WTC11 (cell line): ENCODE data around the gene IFITM10. TPM values are rescaled to one million over a fixed set of nuclear protein-coding genes. Genes with fewer than 3 reads are reported as not detected.

Experiments
- ATAC-seq: fragments of 200-7000 bp; cut with Tn5 transposase; 2 replicates; pipeline ENCODE4 v1.10.0; 2021; ENCODE audit warnings: mild to moderate bottlenecking, moderate library complexity
- CTCF ChIA-PET: fragments of 300-600 bp; sonication (Branson Sonifier 250); formaldehyde crosslinking; loops from one replicate; lab custom pipeline; 2021; ENCODE audit warnings: antibody characterized with exemption; lab: Charles Lee
- POLR2A ChIA-PET: fragments of 350-600 bp; sonication (Branson Sonifier 250); formaldehyde crosslinking; loops from one replicate; lab custom pipeline; 2021; ENCODE audit warnings: antibody characterized with exemption; lab: Charles Lee
- DNase-seq: peaks from one replicate; pipeline ENCODE4 v3.0.0; 2021; ENCODE audit warnings: low spot score
- H3K27ac Mint-ChIP-seq: 2 replicates; pipeline ENCODE4 v1.8.0; 2021; ENCODE audit warnings: mixed read lengths
- H3K27me3 Mint-ChIP-seq: 2 replicates; pipeline ENCODE4 v1.8.0; 2021; ENCODE audit warnings: low read depth, mild to moderate bottlenecking, moderate library complexity, mixed read lengths
- H3K36me3 Mint-ChIP-seq: 2 replicates; pipeline ENCODE4 v1.8.0; 2021; ENCODE audit warnings: mixed read lengths
- H3K4me1 Mint-ChIP-seq: 2 replicates; pipeline ENCODE4 v1.8.0; 2022; ENCODE audit warnings: mixed read lengths
- H3K4me3 Mint-ChIP-seq: 2 replicates; pipeline ENCODE4 v1.8.0; 2021; ENCODE audit warnings: mild to moderate bottlenecking, moderate library complexity, mixed read lengths
- H3K9me3 Mint-ChIP-seq: 2 replicates; pipeline ENCODE4 v1.8.0; 2021; ENCODE audit warnings: mixed read lengths
- ATF1 ChIP-seq: sonication (generic); formaldehyde crosslinking; IDR thresholded peaks from 2 replicates; pipeline ENCODE4 v1.8.1; 2023; ENCODE audit warnings: mild to moderate bottlenecking, moderate library complexity, missing genetic modification reagents
- ATF3 ChIP-seq: sonication (generic); formaldehyde crosslinking; conservative IDR thresholded peaks from 2 replicates; pipeline ENCODE4 v1.8.1; 2022; ENCODE audit warnings: mild to moderate bottlenecking, missing genetic modification reagents
- ATF6 ChIP-seq: sonication (generic); formaldehyde crosslinking; IDR thresholded peaks from 2 replicates; pipeline ENCODE4 v1.8.1; 2023; ENCODE audit warnings: mild to moderate bottlenecking, missing genetic modification reagents
- CBFB ChIP-seq: sonication (generic); formaldehyde crosslinking; IDR thresholded peaks from 2 replicates; pipeline ENCODE4 v1.8.1; 2022; ENCODE audit warnings: mild to moderate bottlenecking, low read depth, missing genetic modification reagents
- CREM ChIP-seq: sonication (generic); formaldehyde crosslinking; IDR thresholded peaks from 2 replicates; pipeline ENCODE4 v1.8.1; 2022; ENCODE audit warnings: mild to moderate bottlenecking, missing genetic modification reagents, moderate library complexity
- CTCF ChIP-seq: fragments of 200-600 bp; IDR thresholded peaks from 2 replicates; pipeline ENCODE4 v1.8.0; 2022; ENCODE audit warnings: antibody characterized with exemption
- E2F1 ChIP-seq: sonication (generic); formaldehyde crosslinking; IDR thresholded peaks from 2 replicates; pipeline ENCODE4 v1.8.0; 2022; ENCODE audit warnings: mild to moderate bottlenecking, missing genetic modification reagents
- FOXJ3 ChIP-seq: sonication (generic); formaldehyde crosslinking; IDR thresholded peaks from 2 replicates; pipeline ENCODE4 v1.9.0; 2021; ENCODE audit warnings: missing genetic modification reagents, mild to moderate bottlenecking, borderline replicate concordance
- FOXP1 ChIP-seq: sonication (generic); formaldehyde crosslinking; IDR thresholded peaks from 2 replicates; pipeline ENCODE4 v1.8.0; 2022; ENCODE audit warnings: missing genetic modification reagents, mild to moderate bottlenecking, moderate library complexity, borderline replicate concordance
- HMGXB4 ChIP-seq: sonication (generic); formaldehyde crosslinking; IDR thresholded peaks from 2 replicates; pipeline ENCODE4 v1.8.1; 2023; ENCODE audit warnings: mild to moderate bottlenecking, moderate library complexity, missing genetic modification reagents
- IRF2 ChIP-seq: sonication (generic); formaldehyde crosslinking; IDR thresholded peaks from 2 replicates; pipeline ENCODE4 v1.8.0; 2022; ENCODE audit warnings: low read depth, missing genetic modification reagents, borderline replicate concordance
- JUN ChIP-seq: sonication (generic); formaldehyde crosslinking; IDR thresholded peaks from 2 replicates; pipeline ENCODE4 v1.8.0; 2023; ENCODE audit warnings: mild to moderate bottlenecking, missing genetic modification reagents
- MYBL2 ChIP-seq: sonication (generic); formaldehyde crosslinking; IDR thresholded peaks from 2 replicates; pipeline ENCODE4 v1.8.1; 2023; ENCODE audit warnings: mild to moderate bottlenecking, moderate library complexity, missing genetic modification reagents
- SP1 ChIP-seq: sonication (generic); formaldehyde crosslinking; conservative IDR thresholded peaks from 2 replicates; pipeline ENCODE4 v1.8.1; 2022; ENCODE audit warnings: missing genetic modification reagents
- TEAD1 ChIP-seq: sonication (generic); formaldehyde crosslinking; IDR thresholded peaks from 2 replicates; pipeline ENCODE4 v1.8.0; 2022; ENCODE audit warnings: mild to moderate bottlenecking, missing genetic modification reagents
- TEAD4 ChIP-seq: sonication (generic); formaldehyde crosslinking; IDR thresholded peaks from 2 replicates; pipeline ENCODE4 v1.8.0; 2022; ENCODE audit warnings: mild to moderate bottlenecking, missing genetic modification reagents
- ZBTB21 ChIP-seq: sonication (generic); formaldehyde crosslinking; IDR thresholded peaks from 2 replicates; pipeline ENCODE4 v1.8.1; 2023; ENCODE audit warnings: mild to moderate bottlenecking, missing genetic modification reagents, borderline replicate concordance
- ZBTB43 ChIP-seq: sonication (generic); formaldehyde crosslinking; IDR thresholded peaks from 2 replicates; pipeline ENCODE4 v1.8.1; 2023; ENCODE audit warnings: mild to moderate bottlenecking, missing genetic modification reagents
- ZNF121 ChIP-seq: sonication (generic); formaldehyde crosslinking; IDR thresholded peaks from 2 replicates; pipeline ENCODE4 v1.8.0; 2023; ENCODE audit warnings: missing genetic modification reagents
- ZNF138 ChIP-seq: sonication (generic); formaldehyde crosslinking; conservative IDR thresholded peaks from 2 replicates; pipeline ENCODE4 v1.8.1; 2022; ENCODE audit warnings: mild to moderate bottlenecking, moderate library complexity, missing genetic modification reagents
- ZNF423 ChIP-seq: fragments of 250-450 bp; sonication (Bioruptor Pico); IDR thresholded peaks from 2 replicates; pipeline ENCODE4 v2.1.2; 2022; ENCODE audit warnings: mild to moderate bottlenecking, moderate library complexity
- ZNF671 ChIP-seq: fragments of 250-450 bp; sonication (Bioruptor Pico); IDR thresholded peaks from 2 replicates; pipeline ENCODE4 v1.8.0; 2021; ENCODE audit warnings: mild to moderate bottlenecking
- total RNA-seq: library from RNA; stranded (reverse); gene quantifications from 3 replicates; pipeline ENCODE4 v1.2.3, GENCODE V29; 2021

IFITM10 gene
- total RNA-seq, 1 experiment from 2014 or later, result 1.7 TPM

- TF ChIP-seq ZBTB21 (CRISPR knock-in tag), result no peak
- TF ChIP-seq ZNF121, result no peak
- TF ChIP-seq ZNF671 (CRISPR knock-in tag), result no peak
- no peak for TF ChIP-seq TEAD4 (CRISPR knock-in tag)
- TF ChIP-seq HMGXB4 (CRISPR knock-in tag), result no peak
- TF ChIP-seq JUN (CRISPR knock-in tag), result no peak
- TF ChIP-seq E2F1, result no peak
- no peak for TF ChIP-seq ATF6 (CRISPR knock-in tag)
- no peak for TF ChIP-seq CREM (CRISPR knock-in tag)
- no peak for TF ChIP-seq ZBTB43 (CRISPR knock-in tag)
- TF ChIP-seq FOXP1 (CRISPR knock-in tag), result no peak
- no peak for TF ChIP-seq ATF3 (CRISPR knock-in tag)
- TF ChIP-seq MYBL2 (CRISPR knock-in tag), result no peak
- TF ChIP-seq SP1 (CRISPR knock-in tag), result no peak
- no peak for TF ChIP-seq FOXJ3 (CRISPR knock-in tag)
- no peak for TF ChIP-seq TEAD1 (CRISPR knock-in tag)
- TF ChIP-seq IRF2 (CRISPR knock-in tag), result no peak
- TF ChIP-seq, all 79 proteins: peak for 0
- ChIA-PET POLR2A (no interaction called here), CTCF (interaction anchor here (0.6 to 5.5 kb wide), 31 partner anchors 12 to 461 kb away, joined by 3 to 271 read pairs (median 9); partner anchors contain the start of genes CTSD, IFITM10, LSP1 and SYT8)
- Mint-ChIP-seq H3K36me3 (no peaks in the 10 kb centered on the region), H3K4me3 (no peak overlapping the region), H3K27me3 (peaks cover 22% of the 10 kb centered on the region), H3K4me1 (peaks cover 3% of the 10 kb centered on the region), H3K9me3 (peaks cover 14% of the 10 kb centered on the region), H3K27ac (no peak overlapping the region)
- DNase-seq, result no peak
- ATAC-seq, result no peak
Observed at GRCh38 chr11:1694846-1695547, 55.4 kb downstream of the IFITM10 start.

- POLR2A ChIA-PET, result interaction anchor here (0.6 to 0.9 kb wide), 3 partner anchors 46 to 248 kb away, joined by 3 to 6 read pairs (median 3); no protein-coding TSS in a partner anchor
- ATAC-seq, result peak; percentile 86
- TF ChIP-seq TEAD1 (CRISPR knock-in tag) (no peak), ZBTB43 (CRISPR knock-in tag) (no peak), ZNF423 (CRISPR knock-in tag) (peak; percentile 57), CTCF (peak; percentile 93), ZNF138 (CRISPR knock-in tag) (no peak), CBFB (CRISPR knock-in tag) (0 out of 2 replicates have a peak, but pooled peaks have one; percentile 73), ATF1 (CRISPR knock-in tag) (no peak)
Observed at GRCh38 chr11:1694064-1694845, 56.1 kb downstream of the IFITM10 start.

More at GRCh38 chr11:1694064-1694845, 56.1 kb downstream of the IFITM10 start:
- CTCF ChIA-PET, result interaction anchor here (0.6 to 5.5 kb wide), 81 partner anchors 11 to 749 kb away, joined by 3 to 271 read pairs (median 5); partner anchors contain the start of genes CTSD, IFITM10, KRTAP5-5 and LSP1
- H3K36me3 Mint-ChIP-seq, result no peaks in the 10 kb centered on the region
- H3K27ac Mint-ChIP-seq, result no peak overlapping the region
- peaks cover 22% of the 10 kb centered on the region for H3K27me3 Mint-ChIP-seq
- peaks cover 3% of the 10 kb centered on the region for H3K4me1 Mint-ChIP-seq
- peaks cover 14% of the 10 kb centered on the region for H3K9me3 Mint-ChIP-seq
- H3K4me3 Mint-ChIP-seq, result peak overlapping the region; percentile 35; the same call in 1 of the 2 replicates
- peak; percentile 92 for DNase-seq
